CD1c-positive myeloid dendritic cell (primary cell): ENCODE measurements around the gene PLD5.
"Not testable (repeated sequence)": the region's sequence is repeated elsewhere in the genome, so short reads cannot be mapped to it uniquely, and the experiment has no call there.

Experiments used
- DNase-seq: peaks from one replicate; pipeline ENCODE4 v3.0.0-alpha.2; 2016; ENCODE audit errors: extremely low spot score

Gene PLD5

GRCh38 chr1:242282758-242283485 lies 241.6 kb downstream of the PLD5 start:
- DNase-seq, result not testable (repeated sequence)

- not testable (repeated sequence) for DNase-seq
Measured at GRCh38 chr1:242278406-242278805, 246.1 kb downstream of the PLD5 start.

GRCh38 chr1:242276769-242277168 lies 247.7 kb downstream of the PLD5 start:
- DNase-seq, result not testable (repeated sequence)

- DNase-seq, result not testable (repeated sequence)
Measured at GRCh38 chr1:242267004-242267403, 257.5 kb downstream of the PLD5 start.

GRCh38 chr1:242264419-242264818 lies 260.1 kb downstream of the PLD5 start:
- DNase-seq, result not testable (repeated sequence)

GRCh38 chr1:242245255-242245654 lies 279.2 kb downstream of the PLD5 start:
- no peak for DNase-seq

- no peak for DNase-seq
Measured at GRCh38 chr1:242243472-242243871, 281.0 kb downstream of the PLD5 start.

GRCh38 chr1:242242983-242243382 lies 281.5 kb downstream of the PLD5 start:
- DNase-seq, result no peak

- DNase-seq, result no peak
Measured at GRCh38 chr1:242241936-242242335, 282.6 kb downstream of the PLD5 start.

- no peak for DNase-seq
Measured at GRCh38 chr1:242240691-242241090, 283.8 kb downstream of the PLD5 start.

- DNase-seq, result no peak
Measured at GRCh38 chr1:242240077-242240476, 284.4 kb downstream of the PLD5 start.

- DNase-seq, result no peak
Measured at GRCh38 chr1:242239398-242239797, 285.1 kb downstream of the PLD5 start.

- DNase-seq, result no peak
Measured at GRCh38 chr1:242237051-242237450, 287.4 kb downstream of the PLD5 start.

- DNase-seq, result no peak
Measured at GRCh38 chr1:242228991-242229390, 295.5 kb downstream of the PLD5 start.

- DNase-seq, result no peak
Measured at GRCh38 chr1:242225767-242226573, 298.5 kb downstream of the PLD5 start.

- not testable (repeated sequence) for DNase-seq
Measured at GRCh38 chr1:242224878-242225766, 299.4 kb downstream of the PLD5 start.

GRCh38 chr1:242224461-242224860 lies 300.0 kb downstream of the PLD5 start:
- no peak for DNase-seq

GRCh38 chr1:242219905-242220304 lies 304.6 kb downstream of the PLD5 start:
- no peak for DNase-seq

GRCh38 chr1:242219298-242219901 lies 305.1 kb downstream of the PLD5 start:
- DNase-seq, result no peak

- DNase-seq, result no peak
Measured at GRCh38 chr1:242216368-242216767, 308.1 kb downstream of the PLD5 start.

GRCh38 chr1:242214455-242214854 lies 310.0 kb downstream of the PLD5 start:
- DNase-seq, result not testable (repeated sequence)

- DNase-seq, result not testable (repeated sequence)
Measured at GRCh38 chr1:242212961-242213360, 311.5 kb downstream of the PLD5 start.
